ENCODE measurements around the gene GNLY.
"Not testable (repeated sequence)": the region's sequence is repeated elsewhere in the genome, so short reads cannot be mapped to it uniquely, and the experiment has no call there.

Gene GNLY

DNA sequence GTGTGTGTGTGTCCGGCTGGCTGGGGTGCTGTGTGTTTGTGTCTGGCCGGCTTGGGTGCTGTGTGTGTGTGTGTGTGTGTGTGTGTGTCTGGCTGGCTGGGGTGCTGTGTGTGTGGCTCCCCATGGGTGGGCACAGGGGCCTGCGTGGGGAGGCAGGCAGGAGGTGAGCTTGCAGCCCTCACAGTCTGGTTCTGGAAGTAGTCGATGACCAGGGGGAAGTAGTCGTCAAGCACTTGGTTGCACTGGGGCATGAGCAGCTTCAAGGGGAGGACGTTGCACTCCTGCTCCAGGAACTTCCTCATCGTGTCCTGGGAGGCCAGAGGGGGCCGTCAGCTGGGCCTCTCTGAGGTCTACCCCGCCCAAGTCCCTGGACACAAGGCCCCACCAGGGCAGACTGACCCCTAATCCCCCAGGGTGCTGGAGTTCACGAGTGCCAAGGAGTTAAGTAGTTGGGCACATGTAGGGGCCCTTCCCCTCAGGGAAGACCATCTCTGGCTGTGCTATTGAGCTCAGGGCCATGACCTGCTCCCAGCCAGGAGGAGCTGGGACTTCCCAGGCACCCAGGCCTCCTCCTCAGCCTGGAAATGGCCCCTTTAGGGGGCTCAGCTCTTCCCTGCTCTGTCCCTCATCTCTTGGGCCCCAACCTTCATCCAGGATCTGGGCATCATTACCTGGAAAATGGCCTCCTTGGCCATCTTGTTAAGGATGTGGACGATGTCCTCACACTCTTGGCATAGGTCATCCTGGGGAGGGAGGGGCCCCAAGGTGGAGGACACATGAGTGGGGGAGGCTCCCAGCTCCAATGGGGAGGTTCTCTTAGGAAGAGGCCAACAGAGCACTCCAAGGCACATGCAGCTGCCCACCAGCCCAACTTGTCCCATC is 27.5 kb upstream of the GNLY start:
- Histone ChIP-seq H3K4me1 (ENCODE audit: control insufficient read depth, low read depth, low read length) (no peaks in the 10 kb centered on the region), H3K27me3 (ENCODE audit: control insufficient read depth, insufficient read depth, low read length) (no peaks in the 10 kb centered on the region), H3K9ac (ENCODE audit: low read length) (no peak overlapping the region), H3K4me3 (ENCODE audit: low read length) (no peak overlapping the region), H3K27ac (ENCODE audit: low read length) (no peak overlapping the region), H3K36me3 (ENCODE audit: control insufficient read depth, low read depth, low read length) (no peaks in the 10 kb centered on the region), H3K9me3 (ENCODE audit: control insufficient read depth, low read depth, low read length) (no peaks in the 10 kb centered on the region)

DNA sequence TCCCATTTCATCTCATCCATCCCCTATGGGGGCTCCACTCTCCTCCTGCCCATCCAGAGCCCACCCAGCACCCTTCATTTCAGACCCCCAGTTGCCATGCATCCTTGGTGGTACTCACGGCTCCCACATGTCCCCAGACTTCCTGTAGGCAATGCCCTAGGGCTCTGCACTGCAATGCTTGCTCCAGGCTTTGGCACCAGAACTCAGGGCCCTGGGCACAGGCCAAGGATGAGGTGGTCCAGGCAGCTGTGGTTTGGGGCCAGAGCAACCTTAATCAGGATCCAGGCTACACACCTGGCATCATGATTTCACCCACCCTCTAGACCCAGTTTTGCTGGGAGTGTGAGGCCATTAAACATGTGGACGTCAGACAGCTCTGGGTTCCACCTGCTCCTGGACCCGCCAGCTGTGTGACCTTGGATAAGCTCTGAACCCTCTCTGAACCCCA is 26.6 kb upstream of the GNLY start:
- no peaks in the 10 kb centered on the region for H3K9me3 ChIP-seq (ENCODE audit: control insufficient read depth, low read depth, low read length)
- no peaks in the 10 kb centered on the region for H3K36me3 ChIP-seq (ENCODE audit: control insufficient read depth, low read depth, low read length)
- H3K27ac ChIP-seq (ENCODE audit: low read length): no peak overlapping the region
- no peaks in the 10 kb centered on the region for H3K27me3 ChIP-seq (ENCODE audit: control insufficient read depth, insufficient read depth, low read length)
- H3K4me1 ChIP-seq (ENCODE audit: control insufficient read depth, low read depth, low read length): no peaks in the 10 kb centered on the region
- no peak overlapping the region for H3K4me3 ChIP-seq (ENCODE audit: low read length)
- no peak overlapping the region for H3K9ac ChIP-seq (ENCODE audit: low read length)

DNA sequence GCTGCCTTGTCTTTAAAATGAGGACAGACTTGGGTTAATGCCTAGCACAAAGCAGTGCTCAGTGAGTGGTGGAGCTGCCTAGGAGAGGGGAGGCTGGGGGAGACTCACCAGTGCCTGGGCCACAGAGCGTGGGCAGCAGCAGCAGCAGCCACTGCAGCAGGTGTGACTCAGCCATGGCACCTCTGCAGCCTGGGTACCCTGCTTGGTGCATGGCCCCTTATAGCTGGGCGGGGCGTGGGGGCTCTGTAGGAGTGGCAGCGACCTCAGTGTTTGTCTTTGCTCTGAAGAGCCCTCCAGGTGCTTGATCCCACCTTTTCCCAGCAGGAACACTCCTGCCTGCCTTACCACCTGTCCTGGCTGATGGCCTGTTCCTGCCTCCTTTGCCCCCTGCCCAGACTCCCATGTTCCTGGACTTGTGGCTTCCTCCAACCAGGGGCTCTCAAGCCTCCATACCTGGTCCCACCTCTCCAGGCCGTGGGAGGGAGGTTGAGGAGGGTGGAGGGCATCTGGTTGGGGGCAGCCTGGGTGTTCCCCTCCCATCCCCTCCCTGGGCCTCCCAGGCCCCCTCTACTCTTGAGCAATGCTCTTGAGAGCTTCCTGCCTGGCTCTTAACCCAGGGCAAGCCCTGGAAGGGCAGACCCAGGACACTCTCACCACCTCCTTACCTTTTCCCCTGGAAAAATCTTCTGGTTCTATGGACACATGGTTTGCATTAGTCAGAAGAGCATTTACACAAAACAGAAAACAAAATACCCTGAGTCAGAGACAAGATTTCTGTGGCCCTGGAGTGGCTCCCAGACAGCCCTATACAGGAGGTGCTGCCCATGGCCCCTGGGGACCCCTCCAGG is 25.9 kb upstream of the GNLY start, which contains the start of gene SFTPB:
SFTPB (minus strand) TSS at position 191 of the 848 bp plus-strand sequence; CDS start at position 175, 16 bp downstream.
- Histone ChIP-seq H3K9me3 (ENCODE audit: control insufficient read depth, low read depth, low read length) (no peaks in the 10 kb centered on the region), H3K27me3 (ENCODE audit: control insufficient read depth, insufficient read depth, low read length) (no peaks in the 10 kb centered on the region), H3K9ac (ENCODE audit: low read length) (no peak within 1 kb of the TSS), H3K27ac (ENCODE audit: low read length) (no peak within 1 kb of the TSS), H3K36me3 (ENCODE audit: control insufficient read depth, low read depth, low read length) (no peaks in the 10 kb centered on the region), H3K4me1 (ENCODE audit: control insufficient read depth, low read depth, low read length) (no peaks in the 10 kb centered on the region), H3K4me3 (ENCODE audit: low read length) (no peak within 1 kb of the TSS)

DNA sequence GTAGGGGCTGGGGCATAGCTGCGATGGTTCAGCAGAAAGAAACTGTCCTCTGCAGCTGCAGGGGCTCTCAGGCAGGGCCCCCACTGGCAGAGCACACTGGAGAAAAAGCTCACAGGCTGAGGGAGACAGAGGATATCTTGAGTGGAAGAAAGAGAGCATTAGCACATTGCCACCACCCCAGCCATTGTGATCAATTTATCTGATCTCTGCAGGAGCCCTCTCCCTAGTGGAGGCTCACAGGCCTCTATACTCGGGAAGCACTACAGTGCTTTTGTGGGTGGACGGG is 25.4 kb upstream of the GNLY start:
- Histone ChIP-seq H3K9ac (ENCODE audit: low read length) (no peak overlapping the region), H3K4me1 (ENCODE audit: control insufficient read depth, low read depth, low read length) (no peaks in the 10 kb centered on the region), H3K36me3 (ENCODE audit: control insufficient read depth, low read depth, low read length) (no peaks in the 10 kb centered on the region), H3K4me3 (ENCODE audit: low read length) (no peak overlapping the region), H3K27ac (ENCODE audit: low read length) (no peak overlapping the region), H3K27me3 (ENCODE audit: control insufficient read depth, insufficient read depth, low read length) (no peaks in the 10 kb centered on the region), H3K9me3 (ENCODE audit: control insufficient read depth, low read depth, low read length) (no peaks in the 10 kb centered on the region)

DNA sequence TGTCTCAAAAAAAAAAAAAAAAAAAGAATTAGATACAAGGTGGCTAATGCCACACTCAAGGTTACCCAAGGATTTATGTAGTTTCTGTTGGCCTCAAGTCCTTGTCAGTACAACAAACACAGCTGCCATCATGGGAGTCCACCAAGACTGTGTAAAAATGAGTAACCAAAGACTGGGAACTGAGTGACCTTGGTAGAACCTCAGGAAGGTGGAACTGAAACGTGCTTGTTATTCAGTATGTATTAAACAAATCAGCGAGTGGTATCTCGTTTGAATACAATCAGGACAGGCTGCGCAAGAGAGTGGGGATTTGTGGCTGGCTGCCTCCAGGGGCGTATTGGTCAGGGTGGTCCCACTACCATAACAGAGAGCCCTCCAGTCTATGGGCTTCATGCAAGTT is 24.6 kb upstream of the GNLY start:
- H3K9ac ChIP-seq (ENCODE audit: low read length): no peak overlapping the region
- no peak overlapping the region for H3K27ac ChIP-seq (ENCODE audit: low read length)
- H3K4me3 ChIP-seq (ENCODE audit: low read length): no peak overlapping the region
- no peaks in the 10 kb centered on the region for H3K27me3 ChIP-seq (ENCODE audit: control insufficient read depth, insufficient read depth, low read length)
- no peaks in the 10 kb centered on the region for H3K9me3 ChIP-seq (ENCODE audit: control insufficient read depth, low read depth, low read length)
- no peaks in the 10 kb centered on the region for H3K4me1 ChIP-seq (ENCODE audit: control insufficient read depth, low read depth, low read length)
- H3K36me3 ChIP-seq (ENCODE audit: control insufficient read depth, low read depth, low read length): no peaks in the 10 kb centered on the region

DNA sequence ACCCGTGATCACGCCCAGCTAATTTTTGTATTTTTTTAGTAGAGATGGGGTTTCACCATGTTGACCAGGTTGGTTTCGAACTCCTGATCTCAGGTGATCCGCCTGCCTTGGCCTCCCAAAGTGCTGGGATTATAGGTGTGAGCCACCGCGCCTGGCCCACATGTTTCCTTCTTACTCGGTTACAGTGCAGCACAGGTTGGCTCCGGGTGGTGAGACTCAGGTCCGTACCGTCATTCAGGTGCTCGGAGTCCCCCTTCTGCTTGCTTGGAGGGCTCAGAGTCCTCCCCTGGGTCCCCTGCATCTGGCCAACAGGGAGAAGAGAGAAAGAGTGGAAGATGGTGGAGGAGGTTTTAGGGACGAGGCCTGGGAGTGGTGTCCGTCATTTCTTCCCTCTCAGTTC is 23.7 kb upstream of the GNLY start:
- H3K9me3 ChIP-seq (ENCODE audit: control insufficient read depth, low read depth, low read length); H3K27ac ChIP-seq (ENCODE audit: low read length); H3K36me3 ChIP-seq (ENCODE audit: control insufficient read depth, low read depth, low read length); H3K27me3 ChIP-seq (ENCODE audit: control insufficient read depth, insufficient read depth, low read length); H3K4me1 ChIP-seq (ENCODE audit: control insufficient read depth, low read depth, low read length); H3K4me3 ChIP-seq (ENCODE audit: low read length); H3K9ac ChIP-seq (ENCODE audit: low read length): not testable (repeated sequence)

DNA sequence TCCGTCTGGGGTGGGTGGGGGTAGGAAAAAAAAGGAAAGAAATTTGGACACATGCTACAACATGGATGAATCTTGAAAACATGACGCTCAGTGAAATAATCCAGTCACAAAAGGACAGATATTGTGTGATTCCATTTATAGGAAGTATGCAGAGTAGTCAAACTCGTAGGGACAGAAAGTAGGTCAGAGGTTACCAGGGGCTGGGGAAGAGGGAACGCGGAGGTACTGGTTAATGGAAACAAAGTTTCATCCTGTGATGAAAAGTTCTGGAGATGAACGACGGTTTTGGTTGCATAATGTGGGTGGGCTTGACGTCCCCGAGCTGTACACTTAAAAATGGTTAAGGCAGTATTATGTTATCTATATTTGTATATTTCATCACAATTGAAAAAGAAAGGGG is 21.7 kb upstream of the GNLY start:
- Histone ChIP-seq H3K27ac (ENCODE audit: low read length) (no peak overlapping the region), H3K4me3 (ENCODE audit: low read length) (no peak overlapping the region), H3K36me3 (ENCODE audit: control insufficient read depth, low read depth, low read length) (no peaks in the 10 kb centered on the region), H3K9me3 (ENCODE audit: control insufficient read depth, low read depth, low read length) (no peaks in the 10 kb centered on the region), H3K9ac (ENCODE audit: low read length) (no peak overlapping the region), H3K4me1 (ENCODE audit: control insufficient read depth, low read depth, low read length) (no peaks in the 10 kb centered on the region), H3K27me3 (ENCODE audit: control insufficient read depth, insufficient read depth, low read length) (no peaks in the 10 kb centered on the region)

DNA sequence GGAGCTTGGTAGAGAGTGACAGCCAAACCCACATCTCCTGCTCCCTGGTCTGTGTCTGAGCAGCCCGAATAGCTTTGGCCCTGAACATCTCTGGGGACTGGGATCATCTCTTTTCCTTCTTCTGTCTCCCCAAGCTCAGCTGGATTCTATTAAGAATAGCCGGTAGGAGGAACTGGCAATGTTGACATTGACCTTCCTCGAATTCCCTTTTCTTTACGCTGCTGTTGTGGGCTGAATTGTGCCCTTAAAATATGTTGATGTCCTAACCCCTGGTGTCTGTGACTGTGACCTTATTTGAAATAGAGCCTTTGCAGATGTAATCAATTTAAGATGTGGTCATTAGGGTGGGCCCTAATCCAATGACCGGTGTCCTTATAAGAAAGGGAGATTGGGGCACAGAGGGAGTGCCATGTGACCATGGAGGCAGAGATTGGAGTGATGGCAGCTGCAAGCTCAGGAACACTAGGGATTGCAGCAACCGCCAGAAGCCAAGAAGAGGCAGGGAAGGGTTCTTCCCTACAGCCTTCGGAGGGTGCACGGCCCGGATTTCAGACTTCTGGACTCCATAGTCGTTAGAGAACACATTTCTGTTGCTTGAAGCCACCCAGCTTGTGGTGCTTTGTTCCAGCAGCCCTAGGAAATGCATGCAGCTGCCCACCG is 20.3 kb upstream of the GNLY start:
- Histone ChIP-seq H3K27ac (ENCODE audit: low read length) (no peak overlapping the region), H3K9ac (ENCODE audit: low read length) (no peak overlapping the region), H3K36me3 (ENCODE audit: control insufficient read depth, low read depth, low read length) (no peaks in the 10 kb centered on the region), H3K9me3 (ENCODE audit: control insufficient read depth, low read depth, low read length) (no peaks in the 10 kb centered on the region), H3K4me1 (ENCODE audit: control insufficient read depth, low read depth, low read length) (peaks cover 1% of the 10 kb centered on the region), H3K27me3 (ENCODE audit: control insufficient read depth, insufficient read depth, low read length) (no peaks in the 10 kb centered on the region), H3K4me3 (ENCODE audit: low read length) (no peak overlapping the region)

DNA sequence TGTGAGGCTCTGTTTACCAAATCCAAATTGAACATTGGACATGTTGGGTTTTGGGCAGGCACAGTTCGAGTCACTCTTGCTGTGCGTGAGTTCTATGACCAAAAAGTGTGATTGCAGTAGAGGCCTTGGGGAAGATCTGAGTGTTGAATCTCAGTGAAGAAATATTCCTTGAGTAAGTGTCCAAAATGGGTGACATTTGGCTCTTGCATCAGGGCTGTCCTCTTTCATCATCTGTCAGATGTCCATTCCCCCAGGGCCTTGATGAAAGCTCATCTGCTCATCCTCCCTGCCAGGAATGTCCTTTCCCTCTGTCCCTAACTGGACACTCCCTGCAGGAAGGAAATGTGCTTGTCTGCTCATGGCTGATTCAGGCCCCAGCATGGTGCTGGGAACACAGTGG is 19.7 kb upstream of the GNLY start:
- H3K36me3 ChIP-seq (ENCODE audit: control insufficient read depth, low read depth, low read length): no peaks in the 10 kb centered on the region
- no peak overlapping the region for H3K9ac ChIP-seq (ENCODE audit: low read length)
- no peaks in the 10 kb centered on the region for H3K9me3 ChIP-seq (ENCODE audit: control insufficient read depth, low read depth, low read length)
- no peak overlapping the region for H3K27ac ChIP-seq (ENCODE audit: low read length)
- H3K27me3 ChIP-seq (ENCODE audit: control insufficient read depth, insufficient read depth, low read length): peaks cover 2% of the 10 kb centered on the region
- H3K4me3 ChIP-seq (ENCODE audit: low read length): no peak overlapping the region
- peaks cover 4% of the 10 kb centered on the region for H3K4me1 ChIP-seq (ENCODE audit: control insufficient read depth, low read depth, low read length)

DNA sequence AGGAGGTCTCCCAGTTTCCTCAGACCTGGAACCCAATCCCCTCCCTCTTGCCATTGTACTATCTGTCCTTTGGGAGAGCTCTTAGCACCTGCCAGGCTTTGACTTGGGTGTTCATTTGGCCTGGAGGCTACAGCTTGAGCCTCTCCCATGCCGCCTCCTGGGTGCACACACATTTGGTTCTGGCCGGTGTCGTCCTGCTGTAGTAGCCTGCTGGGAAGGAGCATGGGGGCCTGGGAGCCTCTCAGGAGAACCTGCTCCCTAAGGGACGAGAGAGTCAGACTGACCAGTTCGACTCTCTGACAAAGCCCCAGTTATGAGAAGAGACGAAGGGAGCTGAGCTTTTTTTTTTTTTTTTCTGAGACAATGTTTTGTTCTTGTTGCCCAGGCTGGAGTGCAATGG is 18.7 kb upstream of the GNLY start:
- Histone ChIP-seq H3K9me3 (ENCODE audit: control insufficient read depth, low read depth, low read length) (no peaks in the 10 kb centered on the region), H3K9ac (ENCODE audit: low read length) (no peak overlapping the region), H3K27me3 (ENCODE audit: control insufficient read depth, insufficient read depth, low read length) (peaks cover 7% of the 10 kb centered on the region), H3K4me3 (ENCODE audit: low read length) (no peak overlapping the region), H3K4me1 (ENCODE audit: control insufficient read depth, low read depth, low read length) (peaks cover 4% of the 10 kb centered on the region), H3K36me3 (ENCODE audit: control insufficient read depth, low read depth, low read length) (no peaks in the 10 kb centered on the region), H3K27ac (ENCODE audit: low read length) (no peak overlapping the region)

DNA sequence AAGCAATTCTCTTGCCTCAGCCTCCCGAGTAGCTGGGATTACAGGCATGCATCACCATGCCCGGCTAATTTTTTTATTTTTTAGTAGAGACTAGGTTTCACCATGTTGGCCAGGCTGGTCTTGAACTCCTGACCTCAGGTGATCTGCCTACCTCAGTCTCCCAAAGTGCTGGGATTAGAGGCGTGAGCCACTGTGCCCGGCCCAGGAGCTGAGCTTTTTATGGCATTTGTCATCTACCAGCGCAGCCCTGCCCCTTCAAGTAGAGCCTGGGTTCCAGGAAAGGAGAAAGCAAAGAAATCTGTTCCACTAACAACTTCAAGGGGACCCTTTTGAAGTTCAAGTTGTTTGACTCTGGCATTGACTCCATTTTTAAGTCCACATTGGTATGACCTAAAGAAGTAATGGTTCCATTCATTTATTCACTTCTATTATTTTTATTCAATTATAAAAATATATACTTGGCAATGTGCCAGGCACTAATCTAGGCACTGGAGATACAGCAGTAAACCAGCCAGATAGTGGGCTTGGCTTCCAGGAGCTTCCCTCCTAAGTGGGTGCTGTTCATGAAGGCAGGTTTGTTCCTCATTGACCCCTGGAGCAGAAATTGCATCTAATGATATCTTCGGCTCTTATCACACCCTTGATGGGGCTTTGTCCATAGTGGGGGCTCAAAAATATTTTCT is 18.2 kb upstream of the GNLY start:
- no peak overlapping the region for H3K9ac ChIP-seq (ENCODE audit: low read length)
- no peaks in the 10 kb centered on the region for H3K36me3 ChIP-seq (ENCODE audit: control insufficient read depth, low read depth, low read length)
- H3K27me3 ChIP-seq (ENCODE audit: control insufficient read depth, insufficient read depth, low read length): peaks cover 7% of the 10 kb centered on the region
- no peaks in the 10 kb centered on the region for H3K9me3 ChIP-seq (ENCODE audit: control insufficient read depth, low read depth, low read length)
- H3K4me1 ChIP-seq (ENCODE audit: control insufficient read depth, low read depth, low read length): peaks cover 4% of the 10 kb centered on the region
- no peak overlapping the region for H3K4me3 ChIP-seq (ENCODE audit: low read length)
- no peak overlapping the region for H3K27ac ChIP-seq (ENCODE audit: low read length)
